HUES6 (cell line): ENCODE data around the gene SMU1.
"Not testable (repeated sequence)": the region's sequence is repeated elsewhere in the genome, so short reads cannot be mapped to it uniquely, and the experiment has no call there.

Experiments
- H3K27ac ChIP-seq: 2 replicates; pipeline ENCODE4 v1.7.0; 2013; ENCODE audit warnings: low read depth, mild to moderate bottlenecking, low read length, inconsistent platforms
- H3K27me3 ChIP-seq: 2 replicates; pipeline ENCODE4 v1.6.1; 2013; ENCODE audit warnings: low read length; ENCODE audit not compliant: control insufficient read depth, insufficient read depth
- H3K36me3 ChIP-seq: 2 replicates; pipeline ENCODE4 v1.6.1; 2013; ENCODE audit warnings: low read length; ENCODE audit not compliant: control insufficient read depth, insufficient read depth
- H3K4me1 ChIP-seq: 2 replicates; pipeline ENCODE4 v1.6.1; 2013; ENCODE audit warnings: low read length; ENCODE audit not compliant: control insufficient read depth, insufficient read depth
- H3K4me3 ChIP-seq: 2 replicates; pipeline ENCODE4 v1.5.1; 2013; ENCODE audit warnings: low read depth, low read length
- H3K9ac ChIP-seq: one replicate; pipeline ENCODE4 v1.6.1; 2013; ENCODE audit warnings: mild to moderate bottlenecking, low read length
- H3K9me3 ChIP-seq: 2 replicates; pipeline ENCODE4 v1.6.1; 2013; ENCODE audit warnings: low read depth, low read length; ENCODE audit not compliant: control insufficient read depth, insufficient read depth

SMU1 gene

DNA sequence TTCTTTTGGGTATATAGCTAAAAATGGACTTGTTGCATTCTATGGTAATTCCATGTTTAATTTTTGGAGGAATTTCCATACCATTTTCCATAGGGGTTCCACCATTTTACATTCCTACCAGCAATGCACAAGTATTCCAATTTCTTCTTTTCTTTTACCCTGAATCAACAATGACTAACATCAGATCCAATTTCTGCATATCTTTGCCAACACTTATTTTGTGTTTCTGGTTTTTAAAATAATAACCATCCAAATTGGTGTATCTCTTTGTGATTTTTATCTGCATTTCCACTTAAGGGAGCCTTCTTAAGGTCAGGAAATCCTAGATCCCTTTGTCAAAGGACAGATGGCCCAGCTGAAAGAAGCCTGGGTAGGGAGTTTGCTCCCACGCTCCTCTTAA, 29.5 kb upstream of the SMU1 start:
- no peak overlapping the region for H3K27ac ChIP-seq

DNA sequence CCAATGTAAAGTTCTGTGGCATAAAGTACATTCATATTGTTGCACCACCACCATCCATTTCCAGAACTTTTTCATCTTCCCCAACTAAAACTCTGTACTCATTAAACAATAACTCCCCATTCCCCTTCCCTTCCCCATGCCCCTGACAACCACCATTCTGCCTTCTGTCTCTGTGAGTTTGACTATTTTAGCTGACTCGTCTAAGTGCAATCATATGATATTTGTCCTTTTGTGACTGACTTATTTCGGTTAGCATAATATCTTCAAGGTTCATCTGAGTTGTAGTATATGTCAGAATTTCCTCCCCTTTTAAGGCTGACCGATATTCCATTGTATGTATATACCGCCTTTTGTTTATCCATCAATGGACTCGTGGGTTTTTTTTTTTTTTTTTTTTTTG, 29.0 kb upstream of the SMU1 start:
- Histone ChIP-seq H3K4me1 (peaks cover 18% of the 10 kb centered on the region), H3K36me3 (no peaks in the 10 kb centered on the region), H3K27ac (no peak overlapping the region), H3K4me3 (no peak overlapping the region), H3K27me3 (no peaks in the 10 kb centered on the region), H3K9ac (no peak overlapping the region), H3K9me3 (no peaks in the 10 kb centered on the region)

More for the DNA sequence above, 29.5 kb upstream of the SMU1 start:
- Histone ChIP-seq H3K4me3 (no peak overlapping the region), H3K4me1 (peaks cover 18% of the 10 kb centered on the region), H3K9ac (no peak overlapping the region), H3K27me3 (no peaks in the 10 kb centered on the region), H3K9me3 (no peaks in the 10 kb centered on the region), H3K36me3 (no peaks in the 10 kb centered on the region)

DNA sequence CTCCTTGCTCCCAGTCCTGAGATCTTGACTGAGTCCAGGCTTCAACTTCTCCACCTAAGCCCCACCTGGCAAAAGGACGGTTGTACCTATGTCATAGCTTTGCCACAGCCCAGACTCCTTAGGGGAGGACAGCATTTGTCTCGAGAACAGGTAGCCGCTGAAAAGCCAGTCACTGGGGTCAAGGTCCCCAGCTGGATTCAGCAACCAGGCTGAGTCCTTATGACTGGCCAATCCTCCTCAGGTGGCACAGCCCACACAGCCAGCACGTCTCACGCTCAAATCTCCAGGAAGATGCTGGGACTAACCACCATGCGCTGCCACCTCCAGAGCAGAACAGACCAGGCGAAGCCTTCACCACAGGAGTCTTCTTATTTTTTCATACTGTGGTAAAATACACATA, 27.9 kb upstream of the SMU1 start:
- no peak overlapping the region for H3K27ac ChIP-seq
- H3K9me3 ChIP-seq = no peaks in the 10 kb centered on the region
- peaks cover 18% of the 10 kb centered on the region for H3K4me1 ChIP-seq
- H3K9ac ChIP-seq = no peak overlapping the region
- H3K27me3 ChIP-seq = no peaks in the 10 kb centered on the region
- no peak overlapping the region for H3K4me3 ChIP-seq
- no peaks in the 10 kb centered on the region for H3K36me3 ChIP-seq

DNA sequence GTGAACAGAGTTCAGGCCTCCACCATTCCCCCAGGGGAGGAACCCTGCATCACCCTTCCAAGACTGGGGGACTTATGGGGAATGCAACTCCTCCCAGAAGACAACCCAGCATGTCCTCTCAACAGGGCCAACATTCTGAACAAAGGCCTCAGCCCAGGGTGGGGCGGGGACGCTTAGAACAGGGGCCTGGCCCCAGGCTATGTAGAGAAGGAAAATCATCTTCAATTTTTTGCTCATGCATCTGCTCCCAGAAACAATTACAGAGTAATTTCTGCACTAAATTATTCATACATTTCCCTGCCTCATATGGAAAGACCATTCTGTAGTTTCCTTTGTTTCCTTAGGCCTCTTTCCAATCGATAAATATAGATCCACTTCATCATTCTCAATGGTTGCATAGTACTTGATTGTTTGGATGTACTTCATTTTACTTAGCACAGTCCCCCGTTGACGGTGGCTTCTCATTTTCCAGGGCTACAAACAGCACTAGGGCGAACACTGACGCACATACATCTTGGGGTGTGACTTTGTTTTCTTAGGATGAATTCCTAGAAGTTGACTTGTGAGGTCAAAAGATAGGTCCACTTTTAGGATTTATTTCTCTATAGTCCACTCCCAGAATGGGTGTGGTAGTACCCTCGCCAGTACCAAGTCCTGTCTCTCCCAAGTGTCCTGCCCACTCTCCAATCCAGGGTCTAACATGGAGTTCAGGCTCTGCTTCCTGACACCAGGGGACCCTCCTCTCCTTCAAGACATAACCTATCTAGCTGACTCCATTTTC, 27.2 kb upstream of the SMU1 start:
- Histone ChIP-seq H3K9me3 (no peaks in the 10 kb centered on the region), H3K27ac (no peak overlapping the region), H3K9ac (no peak overlapping the region), H3K36me3 (no peaks in the 10 kb centered on the region), H3K4me1 (peaks cover 18% of the 10 kb centered on the region), H3K27me3 (no peaks in the 10 kb centered on the region), H3K4me3 (no peak overlapping the region)

DNA sequence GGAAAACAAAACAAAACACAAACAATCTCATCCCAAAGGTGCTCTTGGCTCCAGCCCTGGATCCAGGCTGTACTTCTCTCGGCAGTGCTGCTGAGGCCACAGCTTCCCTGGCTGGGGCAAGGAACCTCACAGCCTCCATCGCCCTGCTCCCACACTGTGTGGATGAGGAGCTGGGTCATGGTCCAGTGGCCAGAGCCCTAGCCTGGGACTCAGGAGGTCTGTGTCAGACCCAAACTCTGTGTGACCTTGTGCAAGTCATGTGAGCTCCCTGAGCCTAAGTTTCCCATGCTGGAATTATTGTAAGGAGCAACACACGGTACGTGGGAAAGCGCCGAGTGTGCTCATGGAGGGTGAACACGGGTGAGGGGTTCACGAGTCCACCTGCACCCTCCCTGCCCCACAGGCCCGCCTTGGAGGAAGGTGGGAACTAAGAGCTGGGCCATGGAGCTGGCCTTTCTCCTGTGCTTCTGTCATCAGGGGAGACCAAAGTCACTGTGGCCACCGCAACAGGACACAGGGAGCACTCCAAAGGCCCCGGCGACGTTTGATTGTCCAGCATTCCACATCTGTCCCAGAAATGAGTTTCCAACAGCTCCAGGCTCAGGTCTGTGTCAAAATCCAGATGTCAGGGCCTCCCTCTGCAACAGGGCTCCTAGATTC, 26.2 kb upstream of the SMU1 start:
- H3K36me3 ChIP-seq = no peaks in the 10 kb centered on the region
- H3K9ac ChIP-seq = no peak overlapping the region
- peaks cover 15% of the 10 kb centered on the region for H3K4me1 ChIP-seq
- no peak overlapping the region for H3K27ac ChIP-seq
- H3K9me3 ChIP-seq = no peaks in the 10 kb centered on the region
- no peaks in the 10 kb centered on the region for H3K27me3 ChIP-seq
- no peak overlapping the region for H3K4me3 ChIP-seq

DNA sequence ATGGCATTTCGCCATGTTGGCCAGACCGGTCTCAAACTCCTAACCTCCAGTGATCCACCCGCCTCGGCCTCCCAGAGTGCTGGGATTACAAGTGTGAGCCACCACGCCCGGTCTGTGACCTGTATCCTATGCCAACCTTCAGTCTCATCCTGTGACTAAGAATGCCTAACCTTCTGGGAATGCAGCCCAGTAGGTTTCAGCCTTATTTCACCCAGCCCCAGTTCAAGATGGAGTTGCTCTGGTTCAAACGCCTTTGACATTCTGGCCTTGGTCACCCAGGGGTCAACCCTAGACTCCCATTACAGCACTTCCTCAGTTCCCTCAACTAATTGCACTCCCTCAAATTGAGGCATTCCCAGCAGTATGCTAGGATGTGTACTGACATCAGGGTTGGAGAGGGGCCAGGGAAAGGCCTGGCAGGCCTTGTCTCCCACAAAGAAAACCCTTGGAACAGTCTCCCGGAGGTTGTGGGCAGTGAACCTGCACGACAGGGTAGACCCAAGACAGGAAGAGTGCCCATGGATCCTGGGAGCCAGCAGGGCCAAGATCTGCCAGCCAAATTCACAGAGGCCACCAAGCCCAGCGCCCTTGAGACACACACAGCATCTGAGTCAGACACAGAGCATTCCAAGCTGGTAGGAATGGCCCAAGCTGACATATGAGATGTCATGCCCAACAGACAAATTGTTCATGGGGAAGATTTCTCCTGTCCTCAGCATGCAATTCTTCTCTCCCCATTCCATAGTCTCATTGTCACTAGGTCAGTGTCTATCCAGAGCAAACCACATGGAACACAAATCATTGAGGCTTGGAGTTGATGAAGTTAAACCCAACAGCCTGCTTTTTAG, 24.9 kb upstream of the SMU1 start:
- Histone ChIP-seq H3K9me3 (no peaks in the 10 kb centered on the region), H3K27ac (no peak overlapping the region), H3K4me3 (no peak overlapping the region), H3K4me1 (peaks cover 5% of the 10 kb centered on the region; the same call in 1 of the 2 replicates), H3K9ac (no peak overlapping the region), H3K36me3 (no peaks in the 10 kb centered on the region), H3K27me3 (no peaks in the 10 kb centered on the region)

DNA sequence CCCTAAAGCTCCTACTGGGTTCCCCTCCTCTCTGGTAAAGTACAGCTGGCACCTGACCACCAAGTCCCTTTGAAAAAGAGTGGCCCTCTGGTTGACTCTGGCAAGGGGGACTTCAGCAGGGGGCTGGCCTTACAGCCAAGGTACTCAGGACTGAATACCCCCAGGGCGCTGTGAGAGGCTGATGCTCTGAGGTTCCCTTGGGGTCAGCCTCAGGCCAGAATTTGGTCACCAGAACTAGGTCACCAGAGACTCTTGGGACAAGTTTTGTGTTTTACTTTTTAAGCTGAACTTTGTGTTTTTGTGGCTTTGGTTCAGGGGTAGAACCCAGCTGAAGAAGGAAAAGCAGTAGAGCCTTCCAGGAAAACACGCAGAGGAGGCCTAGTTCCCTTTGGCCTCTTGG, 23.3 kb upstream of the SMU1 start:
- Histone ChIP-seq H3K9me3 (no peaks in the 10 kb centered on the region), H3K27me3 (no peaks in the 10 kb centered on the region), H3K4me3 (no peak overlapping the region), H3K36me3 (no peaks in the 10 kb centered on the region), H3K27ac (no peak overlapping the region), H3K4me1 (peaks cover 5% of the 10 kb centered on the region; the same call in 1 of the 2 replicates), H3K9ac (no peak overlapping the region)

DNA sequence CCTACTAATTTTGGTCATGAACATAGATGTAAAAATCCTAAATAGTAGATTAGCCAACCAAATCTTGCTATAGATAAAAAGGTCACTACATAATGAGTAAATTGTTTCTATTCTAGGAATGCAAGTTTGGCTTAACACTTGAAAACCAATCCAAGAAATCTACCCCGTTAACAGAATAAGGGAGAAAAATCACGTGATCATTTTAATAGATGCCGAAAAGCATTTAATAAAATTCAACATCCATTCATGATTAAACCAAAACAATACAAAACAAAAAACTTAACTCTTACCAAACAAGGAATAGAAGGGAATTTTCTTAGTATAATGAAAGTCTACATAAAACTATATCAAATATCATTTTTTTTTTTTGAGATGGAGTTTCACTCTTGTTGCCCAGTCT, 20.7 kb upstream of the SMU1 start:
- Histone ChIP-seq H3K4me3 (no peak overlapping the region), H3K27ac (no peak overlapping the region), H3K36me3 (no peaks in the 10 kb centered on the region), H3K27me3 (no peaks in the 10 kb centered on the region), H3K9ac (no peak overlapping the region), H3K9me3 (no peaks in the 10 kb centered on the region), H3K4me1 (no peaks in the 10 kb centered on the region)

DNA sequence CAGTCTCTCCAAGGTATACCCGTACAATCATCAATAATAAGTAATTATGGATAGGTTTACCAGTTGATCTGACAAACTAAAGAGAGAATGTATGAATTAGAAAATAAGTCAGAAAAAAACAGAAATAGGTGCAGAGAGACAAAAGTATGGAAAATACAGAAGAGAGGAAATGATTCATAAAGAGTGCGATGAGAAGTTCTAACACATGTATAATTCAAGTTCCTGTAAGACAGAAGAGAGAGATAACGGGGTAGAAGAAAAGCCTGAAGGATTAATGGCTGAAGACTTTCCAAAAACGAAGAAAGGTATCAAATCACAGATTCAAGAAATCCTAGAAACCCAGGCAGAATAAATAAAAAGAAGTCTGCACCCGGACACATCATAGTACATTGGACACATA, 16.2 kb upstream of the SMU1 start:
- H3K9ac ChIP-seq = no peak overlapping the region
- H3K4me3 ChIP-seq = no peak overlapping the region
- H3K27me3 ChIP-seq = no peaks in the 10 kb centered on the region
- H3K27ac ChIP-seq = no peak overlapping the region
- no peaks in the 10 kb centered on the region for H3K4me1 ChIP-seq
- H3K9me3 ChIP-seq = no peaks in the 10 kb centered on the region
- H3K36me3 ChIP-seq = no peaks in the 10 kb centered on the region

DNA sequence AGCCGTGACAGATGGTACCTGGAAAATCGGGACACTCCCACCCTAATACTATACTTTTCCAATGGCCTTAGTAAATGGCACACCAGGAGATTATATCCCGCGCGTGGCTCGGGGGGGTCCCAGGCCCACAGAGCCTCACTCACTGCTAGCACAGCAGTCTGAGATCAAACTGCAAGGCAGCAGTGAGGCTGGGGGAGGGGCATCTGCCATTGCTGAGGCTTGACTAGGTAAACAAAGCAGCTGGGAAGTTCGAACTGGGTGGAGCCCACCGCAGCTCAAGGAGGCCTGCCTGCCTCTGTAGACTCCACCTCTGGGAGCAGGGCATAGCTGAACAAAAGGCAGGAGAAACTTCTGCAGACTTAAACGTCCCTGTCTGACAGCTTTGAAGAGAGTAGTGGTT, 9.2 kb upstream of the SMU1 start:
- not testable (repeated sequence) for H3K27ac ChIP-seq

More for the DNA sequence above, 9.2 kb upstream of the SMU1 start:
- not testable (repeated sequence) for H3K27me3 ChIP-seq, H3K9me3 ChIP-seq, H3K36me3 ChIP-seq, H3K4me1 ChIP-seq, H3K9ac ChIP-seq, H3K4me3 ChIP-seq
